GM21515 (cell line): ENCODE measurements around the gene CCDC136.

Experiments used
- ATAC-seq: cut with Tn5 transposase; IDR thresholded peaks from one replicate; pipeline ENCODE4 v1.9.1; 2021; ENCODE audit not compliant: unreplicated experiment

The CCDC136 gene

DNA sequence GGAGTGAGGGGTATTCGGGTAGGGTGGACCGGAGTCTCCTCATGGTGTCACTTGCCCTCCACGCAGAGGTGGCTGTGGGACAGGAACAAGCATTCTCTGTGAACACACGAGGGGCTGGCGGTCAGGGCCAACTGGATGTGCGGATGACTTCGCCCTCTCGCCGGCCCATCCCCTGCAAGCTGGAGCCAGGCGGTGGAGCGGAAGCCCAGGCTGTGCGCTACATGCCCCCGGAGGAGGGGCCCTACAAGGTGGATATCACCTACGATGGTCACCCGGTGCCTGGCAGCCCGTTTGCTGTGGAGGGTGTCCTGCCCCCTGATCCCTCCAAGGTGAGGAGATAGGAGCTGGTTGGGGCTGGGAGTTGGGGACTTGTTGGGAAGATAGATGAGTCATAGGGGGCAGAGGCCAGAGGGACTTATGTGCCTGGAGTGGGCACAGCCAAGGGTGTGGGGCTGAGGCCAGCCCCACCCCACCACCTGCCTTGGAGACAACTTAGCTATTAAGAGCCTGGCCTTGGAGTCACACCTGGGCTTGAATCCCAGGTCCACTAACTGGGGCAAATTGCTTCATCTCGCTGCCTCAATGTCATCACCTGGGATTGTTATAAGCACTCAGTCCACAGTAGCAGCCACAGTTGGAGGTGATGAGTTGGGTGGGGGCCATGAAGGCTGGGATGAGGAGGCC is 52.3 kb downstream of the CCDC136 start:
- ATAC-seq, result no peak

GRCh38 chr7:128844777-128845311 is 53.1 kb downstream of the CCDC136 start:
- ATAC-seq, result no peak

DNA sequence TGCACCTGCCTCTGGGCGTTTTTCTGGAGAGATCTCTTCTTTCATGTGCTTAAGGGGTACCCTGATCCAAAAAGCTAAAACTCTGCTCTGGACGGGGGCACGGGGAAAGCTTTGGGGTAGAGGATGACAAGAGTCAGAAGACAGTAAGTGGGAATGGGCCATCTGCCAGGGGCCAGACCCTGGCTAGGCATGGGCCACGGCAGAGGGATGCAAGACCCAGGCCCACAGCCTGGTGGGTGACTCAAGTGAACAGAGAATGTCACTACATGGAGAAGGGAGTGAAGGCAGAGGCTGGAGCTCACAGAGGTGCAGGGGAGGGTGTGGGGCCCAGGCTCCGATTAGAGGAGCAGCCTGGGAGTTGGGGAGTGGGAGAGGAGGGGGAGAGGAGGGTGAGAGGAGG is 53.7 kb downstream of the CCDC136 start:
- ATAC-seq, result no peak

GRCh38 chr7:128845987-128846386 is 54.2 kb downstream of the CCDC136 start:
- no peak for ATAC-seq

DNA sequence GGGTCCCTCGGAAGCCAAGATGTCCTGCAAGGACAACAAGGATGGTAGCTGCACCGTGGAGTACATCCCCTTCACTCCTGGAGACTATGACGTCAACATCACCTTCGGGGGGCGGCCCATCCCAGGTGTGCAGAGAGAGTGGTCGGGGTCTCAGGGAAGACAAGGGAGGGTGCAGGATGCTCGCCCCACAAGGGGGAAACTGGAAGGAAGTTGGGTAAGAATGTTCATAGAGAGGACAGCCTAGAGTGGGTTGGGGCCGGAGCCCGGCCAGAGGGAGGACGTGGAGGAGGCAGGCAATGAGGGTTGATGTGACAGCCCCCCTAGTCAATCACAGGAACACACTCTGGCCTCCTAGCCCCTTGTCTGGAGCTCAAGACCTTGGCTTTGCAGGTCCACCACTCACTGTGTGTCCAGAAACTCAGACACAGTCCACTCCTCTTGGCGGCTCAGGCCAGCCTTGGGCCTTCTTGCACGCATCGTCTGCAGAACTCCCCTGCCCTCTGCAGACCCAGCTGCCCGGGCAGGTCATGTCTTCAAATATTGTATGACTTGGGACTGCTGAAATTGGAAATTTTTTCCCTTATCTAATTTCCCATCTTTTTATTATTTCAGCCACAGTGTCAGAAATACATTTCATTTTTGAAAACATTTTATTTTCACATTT is 55.1 kb downstream of the CCDC136 start:
- no peak for ATAC-seq

- no peak for ATAC-seq
These were observed 56.0 kb downstream of the CCDC136 start for GRCh38 chr7:128847721-128848211.

GRCh38 chr7:128848289-128849155 is 56.8 kb downstream of the CCDC136 start:
- ATAC-seq, result no peak

- ATAC-seq, result no peak
These were observed 57.4 kb downstream of the CCDC136 start for GRCh38 chr7:128849156-128849515.

- ATAC-seq, result no peak
These were observed 58.2 kb downstream of the CCDC136 start for GRCh38 chr7:128849804-128850490.

DNA sequence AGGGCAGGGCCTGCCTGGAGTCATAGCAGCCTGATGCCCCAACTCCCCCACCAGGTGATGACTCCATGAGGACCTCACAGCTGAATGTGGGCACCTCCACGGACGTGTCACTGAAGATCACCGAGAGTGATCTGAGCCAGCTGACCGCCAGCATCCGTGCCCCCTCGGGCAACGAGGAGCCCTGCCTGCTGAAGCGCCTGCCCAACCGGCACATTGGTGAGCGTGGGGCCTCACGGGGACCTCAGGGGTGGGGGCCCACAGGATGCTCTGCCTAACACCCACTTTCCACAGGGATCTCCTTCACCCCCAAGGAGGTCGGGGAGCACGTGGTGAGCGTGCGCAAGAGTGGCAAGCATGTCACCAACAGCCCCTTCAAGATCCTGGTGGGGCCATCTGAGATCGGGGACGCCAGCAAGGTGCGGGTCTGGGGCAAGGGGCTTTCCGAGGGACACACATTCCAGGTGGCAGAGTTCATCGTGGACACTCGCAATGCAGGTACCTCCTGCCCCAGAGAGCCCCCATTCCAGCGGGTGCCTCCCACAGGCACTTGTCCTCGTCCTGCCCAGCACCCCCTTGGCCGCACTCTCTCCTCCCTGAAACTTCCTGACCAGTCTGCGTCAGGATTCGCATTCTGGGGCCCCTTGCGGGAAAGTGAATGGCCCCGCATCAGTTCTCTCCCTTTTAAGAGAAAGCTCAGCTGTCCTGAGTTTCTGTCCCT is 60.9 kb downstream of the CCDC136 start:
- no peak for ATAC-seq

- no peak for ATAC-seq
These were observed 62.0 kb downstream of the CCDC136 start for GRCh38 chr7:128853799-128854198.

DNA sequence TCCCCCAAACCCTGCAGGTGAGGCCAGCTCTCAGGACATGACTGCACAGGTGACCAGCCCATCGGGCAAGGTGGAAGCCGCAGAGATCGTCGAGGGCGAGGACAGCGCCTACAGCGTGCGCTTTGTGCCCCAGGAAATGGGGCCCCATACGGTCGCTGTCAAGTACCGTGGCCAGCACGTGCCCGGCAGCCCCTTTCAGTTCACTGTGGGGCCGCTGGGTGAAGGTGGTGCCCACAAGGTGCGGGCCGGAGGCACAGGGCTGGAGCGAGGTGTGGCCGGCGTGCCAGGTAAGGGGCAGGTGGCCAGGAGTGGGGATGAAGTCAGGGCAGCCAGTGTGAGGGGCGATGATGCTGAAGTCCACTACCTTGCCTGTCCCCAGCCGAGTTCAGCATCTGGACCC is 62.6 kb downstream of the CCDC136 start:
- no peak for ATAC-seq

DNA sequence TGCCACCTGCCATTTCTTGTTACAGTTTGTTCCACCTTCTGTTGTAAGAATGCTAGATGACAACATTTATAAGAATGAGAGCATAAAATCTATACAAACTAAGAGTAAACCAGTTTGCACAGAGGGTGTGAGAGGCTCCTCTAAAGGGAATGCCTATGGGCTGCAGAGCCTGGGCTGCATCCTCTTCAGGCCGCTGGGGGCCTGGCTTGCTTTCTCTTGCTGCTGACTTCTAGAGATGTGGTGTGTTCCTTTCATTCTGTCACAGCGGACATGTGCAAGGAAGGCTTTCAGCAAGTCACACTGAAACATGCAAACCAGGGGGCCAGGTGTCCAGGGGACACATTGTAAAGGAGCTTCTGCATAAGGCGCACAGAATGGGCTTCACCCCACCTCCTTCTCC is 63.8 kb downstream of the CCDC136 start:
- ATAC-seq, result no peak

GRCh38 chr7:128856001-128856718 is 64.4 kb downstream of the CCDC136 start:
- ATAC-seq, result no peak

GRCh38 chr7:128858380-128859231 is 66.8 kb downstream of the CCDC136 start:
- no peak for ATAC-seq

DNA sequence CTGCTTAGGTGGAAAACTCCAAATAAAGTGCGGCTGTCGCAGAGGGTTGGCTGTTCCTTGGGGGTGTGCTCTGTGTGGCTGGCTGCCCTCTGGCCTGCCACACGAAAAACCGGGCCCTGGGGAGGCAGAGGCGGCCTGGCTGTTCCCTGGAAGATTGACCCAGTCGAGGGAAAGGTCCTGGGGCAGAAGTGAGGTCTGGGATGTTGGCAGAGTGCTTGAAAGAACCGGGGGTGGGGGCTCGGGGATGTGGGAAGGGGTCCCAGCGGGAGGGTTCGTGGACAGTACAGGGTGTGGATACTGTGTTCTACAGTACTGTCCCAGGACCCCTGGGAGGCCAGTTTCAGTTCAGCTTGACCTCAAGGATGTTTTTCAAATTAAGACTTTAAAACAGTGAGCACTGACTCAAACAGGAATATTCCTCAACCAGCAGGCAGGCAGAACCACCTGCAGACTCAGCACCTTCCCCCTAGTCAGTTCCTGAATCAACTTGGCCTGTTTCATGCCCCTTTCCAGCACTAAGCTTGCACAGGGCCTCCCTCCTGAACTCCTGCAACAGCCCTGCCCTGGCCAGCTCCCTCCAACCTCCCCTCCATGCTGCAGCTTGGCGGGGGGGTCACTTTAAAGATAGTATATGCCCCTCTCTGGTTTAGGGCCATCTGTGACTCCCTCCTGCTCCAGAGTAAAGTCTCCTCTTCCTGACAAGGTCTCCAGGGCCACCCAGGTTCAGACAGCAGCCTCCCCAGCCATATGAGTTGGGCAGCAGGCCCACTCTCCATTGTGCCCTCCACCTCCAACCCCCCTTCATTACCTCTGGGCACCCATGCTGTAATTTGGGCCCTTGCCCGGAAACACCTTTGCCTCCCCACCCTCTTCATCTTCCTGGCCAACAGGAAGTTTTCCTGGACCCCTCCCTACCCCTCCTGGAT is 67.7 kb downstream of the CCDC136 start:
- ATAC-seq, result no peak
